Spleen (tissue), 11 donors: ENCODE results near the gene RAB14. TPM values are rescaled to one million over a fixed set of nuclear protein-coding genes. Genes with fewer than 3 reads are reported as not detected.

Experiments
- DNase-seq: peaks from one replicate; pipeline ENCODE4 v3.0.0-alpha.2; 2020
- H3K27ac ChIP-seq, 8 donors: fragments of 200-600 bp; sonication (generic) in 7 of 8; 1 replicate in 4 of 8; 2 replicates in 4 of 8; pipeline versions ENCODE4 v1.5.0 to v1.8.0; 2016 to 2021; ENCODE audit warnings: inconsistent platforms in 4 of 8, mild to moderate bottlenecking in 4 of 8, moderate library complexity in 1 of 8
- H3K27me3 ChIP-seq, 7 donors: fragments of 200-600 bp; sonication (generic) in 6 of 7; replicated peaks in 1 of 7; 1 replicate in 4 of 7; 2 replicates in 3 of 7; pipeline versions ENCODE4 v1.5.0 to v1.8.0; 2016 to 2021; ENCODE audit warnings: inconsistent platforms in 3 of 7, mild to moderate bottlenecking in 1 of 7
- H3K36me3 ChIP-seq, 6 donors: fragments of 200-600 bp; sonication (generic) in 5 of 6; 1 replicate in 4 of 6; 2 replicates in 2 of 6; pipeline versions ENCODE4 v1.5.0 to v1.8.0; 2016 to 2021; ENCODE audit warnings: inconsistent platforms in 2 of 6
- H3K4me1 ChIP-seq, 6 donors: fragments of 200-600 bp; sonication (generic) in 5 of 6; 1 replicate in 3 of 6; 2 replicates in 3 of 6; pipeline versions ENCODE4 v1.5.0 to v1.8.0; 2016 to 2021; ENCODE audit warnings: inconsistent platforms in 3 of 6
- H3K4me3 ChIP-seq, 8 donors: fragments of 200-600 bp; sonication (generic) in 7 of 8; 1 replicate in 4 of 8; 2 replicates in 4 of 8; pipeline versions ENCODE4 v1.5.0 to v1.8.0; 2016 to 2021; ENCODE audit warnings: inconsistent platforms in 4 of 8, mild to moderate bottlenecking in 4 of 8, moderate library complexity in 2 of 8
- H3K9me3 ChIP-seq, 8 donors: fragments of 200-600 bp; sonication (generic) in 7 of 8; 1 replicate in 4 of 8; 2 replicates in 4 of 8; pipeline versions ENCODE4 v1.5.0 to v1.8.0; 2016 to 2021; ENCODE audit warnings: inconsistent platforms in 4 of 8
- POLR2A ChIP-seq, 3 donors: fragments of 450-650 bp; IDR thresholded peaks; one replicate each; pipeline ENCODE4 v1.5.1; 2017; ENCODE audit warnings: antibody characterized with exemption in 3 of 3, mild to moderate bottlenecking in 1 of 3
- POLR2AphosphoS5 ChIP-seq, 3 donors: sonication (generic); formaldehyde crosslinking; IDR thresholded peaks; one replicate each; pipeline ENCODE4 v1.5.1; 2017; ENCODE audit warnings: antibody characterized with exemption in 3 of 3
- WGBS, 5 donors: extraction: QIAGEN DNeasy Blood & Tissue Kit in 3 of 5; methylation state at CpG; one replicate each; pipeline versions ENCODE4 v1.1.5 to v1.1.7; 2013 to 2018; 5-methylcytosine and 5-hydroxymethylcytosine counted together
- intact Hi-C: fragments of 100-400 bp; cut with DNase I; formaldehyde crosslinking; loops from one replicate; pipeline ENCODE4 v1.15.0; 2023; ENCODE audit warnings: low total_unique reads
- polyA plus RNA-seq, 3 donors: library from polyadenylated mRNA; stranded (reverse); fragments of 200-250 nt; gene quantifications; one replicate each; pipeline ENCODE4 v1.2.1, GENCODE V29; 2013
- total RNA-seq, 7 donors: library from RNA; depleted of rRNA in 3 of 7; stranded (reverse); fragments of >200 nt in 3 of 7; fragmentation: NEBNext Ultra II Directional in 4 of 7; extraction: Animal tissue kit (Norgen Biotek cat#: 25700) in 4 of 7; gene quantifications; one replicate each; pipeline versions ENCODE4 v1.1.0 to v1.2.1, GENCODE V29; 2016 to 2021
- TF ChIP-seq, protein P1 (sequence below), 11 experiments: fragments of 200-600 bp in 7 of 11; fragments of 450-650 bp in 4 of 11; sonication (generic) in 4 of 11; IDR thresholded peaks in 8 of 11; conservative IDR thresholded peaks in 3 of 11; 1 replicate in 7 of 11; 2 replicates in 4 of 11; pipeline versions ENCODE4 v1.4.0 to v1.8.0; 2016 to 2021; ENCODE audit warnings: antibody characterized with exemption in 11 of 11, inconsistent platforms in 4 of 11, mild to moderate bottlenecking in 1 of 11
- donor health status: healthy with polysubstance abuse.
- donor health status: DM: no; HTN: no; CAD: no; lungs with moderate emphysema.
- donor health status: DM: no; HTN: no; CAD: no.
- donor health status: Bipolar disorder and iron deficiency.
- donor health status: healthy.
- donor health status: DM: no; HTN: no; CAD: no.
- donor health status: DM: yes; HTN: yes; CAD: no.

RAB14 gene
- total and polyA plus RNA-seq, 10 donors, result 20.4 to 75.2 (median 49.6) TPM

DNA sequence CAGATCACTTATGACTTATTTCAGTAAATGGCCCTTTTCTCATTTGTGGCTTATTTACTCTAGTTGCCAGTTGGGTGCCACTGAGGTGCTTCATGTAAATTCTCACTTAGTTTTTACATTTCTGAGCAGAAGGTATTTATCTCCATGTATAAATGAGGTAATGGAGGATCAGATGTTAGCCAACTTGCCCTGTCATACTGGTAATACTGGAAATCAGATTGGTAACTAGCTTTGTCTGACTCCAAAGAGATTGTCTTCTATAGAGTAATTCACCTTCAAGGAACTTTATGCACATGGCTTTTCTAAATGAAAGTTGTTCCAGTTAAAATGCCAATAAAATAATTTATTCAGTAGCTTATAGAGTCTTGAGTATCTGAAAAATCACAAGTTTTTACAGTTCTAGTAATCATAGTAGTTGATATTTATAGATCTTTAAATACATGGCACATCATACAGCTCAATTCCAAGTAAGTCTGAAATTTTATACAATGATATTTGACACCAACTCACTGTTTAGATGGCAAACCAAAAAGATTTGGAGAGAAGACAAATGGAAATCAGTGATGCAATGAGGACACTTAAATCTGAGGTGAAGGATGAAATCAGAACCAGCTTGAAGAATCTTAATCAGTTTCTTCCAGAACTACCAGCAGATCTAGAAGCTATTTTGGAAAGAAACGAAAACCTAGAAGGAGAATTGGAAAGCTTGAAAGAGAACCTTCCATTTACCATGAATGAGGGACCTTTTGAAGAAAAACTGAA is 28.8 kb downstream of the RAB14 start:
- Histone ChIP-seq H3K27ac (no peak overlapping the region), H3K4me3 (no peak overlapping the region), H3K36me3 (peaks cover 0 to 100% (median 79%) of the 10 kb centered on the region in 6 donors), H3K27me3 (no peaks in the 10 kb centered on the region), H3K4me1 (peaks cover 0 to 3% (median 0%) of the 10 kb centered on the region in 6 donors), H3K9me3 (no peaks in the 10 kb centered on the region)
- TF ChIP-seq POLR2A (IDR thresholded peaks at IDR 0.05) (no peak), POLR2AphosphoS5 (IDR thresholded peaks at IDR 0.05) (no peak)
- TF ChIP-seq, protein P1, sequence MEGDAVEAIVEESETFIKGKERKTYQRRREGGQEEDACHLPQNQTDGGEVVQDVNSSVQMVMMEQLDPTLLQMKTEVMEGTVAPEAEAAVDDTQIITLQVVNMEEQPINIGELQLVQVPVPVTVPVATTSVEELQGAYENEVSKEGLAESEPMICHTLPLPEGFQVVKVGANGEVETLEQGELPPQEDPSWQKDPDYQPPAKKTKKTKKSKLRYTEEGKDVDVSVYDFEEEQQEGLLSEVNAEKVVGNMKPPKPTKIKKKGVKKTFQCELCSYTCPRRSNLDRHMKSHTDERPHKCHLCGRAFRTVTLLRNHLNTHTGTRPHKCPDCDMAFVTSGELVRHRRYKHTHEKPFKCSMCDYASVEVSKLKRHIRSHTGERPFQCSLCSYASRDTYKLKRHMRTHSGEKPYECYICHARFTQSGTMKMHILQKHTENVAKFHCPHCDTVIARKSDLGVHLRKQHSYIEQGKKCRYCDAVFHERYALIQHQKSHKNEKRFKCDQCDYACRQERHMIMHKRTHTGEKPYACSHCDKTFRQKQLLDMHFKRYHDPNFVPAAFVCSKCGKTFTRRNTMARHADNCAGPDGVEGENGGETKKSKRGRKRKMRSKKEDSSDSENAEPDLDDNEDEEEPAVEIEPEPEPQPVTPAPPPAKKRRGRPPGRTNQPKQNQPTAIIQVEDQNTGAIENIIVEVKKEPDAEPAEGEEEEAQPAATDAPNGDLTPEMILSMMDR (IDR thresholded peaks at IDR 0.05 in 8 of 11, conservative IDR thresholded peaks at IDR 0.05 in 3 of 11), result no peak
- DNase-seq, result no peak
- WGBS, 5 donors, result 96 to 100% (median 98%) methylated on average over 1 of the region's 1 CpG
- intact Hi-C loops, result no loop called here

DNA sequence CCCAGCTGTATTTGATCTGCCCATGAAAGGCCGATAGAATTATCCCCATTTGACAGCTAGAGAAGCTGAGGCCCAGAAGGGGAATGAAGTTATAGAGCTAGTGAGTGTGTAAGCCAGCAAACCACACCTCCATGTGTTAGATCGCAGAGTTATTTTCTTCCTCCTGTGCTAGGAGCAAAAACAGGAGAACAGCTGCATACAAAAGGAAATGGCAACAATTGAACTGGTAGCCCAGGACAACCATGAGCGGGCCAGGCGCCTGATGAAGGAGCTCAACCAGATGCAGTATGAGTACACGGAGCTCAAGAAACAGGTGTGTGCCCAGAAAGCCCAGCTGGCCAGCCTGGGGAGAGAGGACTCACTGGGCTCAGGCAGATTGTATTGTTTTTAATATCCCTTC is 30.4 kb downstream of the RAB14 start:
- TF ChIP-seq POLR2A (IDR thresholded peaks at IDR 0.05) (no peak), POLR2AphosphoS5 (IDR thresholded peaks at IDR 0.05) (no peak)
- Histone ChIP-seq H3K27me3 (no peaks in the 10 kb centered on the region), H3K9me3 (no peaks in the 10 kb centered on the region), H3K4me1 (peaks cover 0 to 3% (median 0%) of the 10 kb centered on the region in 6 donors), H3K27ac (no peak overlapping the region), H3K36me3 (peaks cover 0 to 100% (median 81%) of the 10 kb centered on the region in 6 donors), H3K4me3 (no peak overlapping the region)
- no peak for DNase-seq
- intact Hi-C loops, result no loop called here
- WGBS, 5 donors, result 80 to 88% (median 88%) methylated on average over 5 of the region's 5 CpGs

DNA sequence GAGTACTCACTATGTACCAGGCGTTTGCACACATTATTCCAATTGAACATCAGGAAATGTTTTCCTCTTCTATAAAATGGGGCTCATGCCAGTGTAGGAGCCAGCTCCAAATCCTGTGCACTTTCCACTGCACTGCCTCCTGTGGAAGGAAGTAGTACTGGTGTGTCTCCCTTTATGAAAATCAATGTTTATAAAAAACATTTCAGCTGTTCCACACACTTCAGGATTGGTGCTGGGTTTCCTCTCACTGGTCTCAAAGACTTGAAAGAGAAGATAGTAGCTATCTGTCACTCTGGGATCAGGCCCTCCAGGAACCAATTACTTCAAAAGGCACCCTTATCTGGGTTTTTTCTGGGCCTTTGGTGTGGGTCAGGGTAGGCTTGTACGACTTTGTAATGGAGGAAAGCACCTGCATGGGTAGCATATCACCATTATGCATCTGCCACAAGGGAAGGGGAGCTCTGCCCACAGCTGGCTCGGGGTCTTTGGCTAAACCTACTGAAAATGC is 32.5 kb downstream of the RAB14 start:
- 50 to 75% (median 69%) methylated on average over 2 to 3 of the region's 3 CpGs for WGBS, 5 donors
- intact Hi-C loops, result no loop called here
- Histone ChIP-seq H3K4me3 (no peak overlapping the region), H3K27ac (peak overlapping the region in 2 of 8 donors; percentile 16 to 41), H3K27me3 (no peaks in the 10 kb centered on the region), H3K36me3 (peaks cover 0 to 99% (median 79%) of the 10 kb centered on the region in 6 donors), H3K4me1 (peaks cover 0 to 3% (median 0%) of the 10 kb centered on the region in 6 donors), H3K9me3 (no peaks in the 10 kb centered on the region)
- no peak for DNase-seq
- TF ChIP-seq, protein P1 (IDR thresholded peaks at IDR 0.05 in 8 of 11, conservative IDR thresholded peaks at IDR 0.05 in 3 of 11), result peak in 7 of 11 experiments; percentile 8 to 48 (median 23)
- TF ChIP-seq POLR2A (IDR thresholded peaks at IDR 0.05), result no peak

DNA sequence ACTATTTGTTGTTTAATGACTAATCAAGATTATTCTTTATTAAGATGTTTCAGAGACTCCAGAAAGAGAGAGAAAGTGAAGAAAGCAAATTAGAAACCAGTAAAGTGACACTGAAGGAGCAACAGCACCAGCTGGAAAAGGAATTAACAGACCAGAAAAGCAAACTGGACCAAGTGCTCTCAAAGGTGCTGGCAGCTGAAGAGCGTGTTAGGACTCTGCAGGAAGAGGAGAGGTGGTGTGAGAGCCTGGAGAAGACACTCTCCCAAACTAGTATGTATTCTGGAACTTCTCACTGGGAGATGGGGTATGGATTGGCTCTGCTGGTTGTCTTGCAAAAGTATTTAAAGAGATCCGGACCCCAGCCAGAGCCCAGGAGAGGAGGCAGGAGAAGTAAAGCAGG is 33.6 kb downstream of the RAB14 start:
- Histone ChIP-seq H3K4me1 (peaks cover 0 to 3% (median 0%) of the 10 kb centered on the region in 6 donors), H3K27me3 (no peaks in the 10 kb centered on the region), H3K9me3 (no peaks in the 10 kb centered on the region), H3K36me3 (peaks cover 0 to 99% (median 73%) of the 10 kb centered on the region in 6 donors), H3K4me3 (no peak overlapping the region), H3K27ac (peak overlapping the region in 1 of 8 donors; percentile 36)
- no peak for TF ChIP-seq POLR2AphosphoS5 (IDR thresholded peaks at IDR 0.05)
- no peak for TF ChIP-seq POLR2A (IDR thresholded peaks at IDR 0.05)
- TF ChIP-seq, protein P1 (IDR thresholded peaks at IDR 0.05 in 8 of 11, conservative IDR thresholded peaks at IDR 0.05 in 3 of 11), result no peak
- intact Hi-C loops, result no loop called here
- DNase-seq, result no peak
- WGBS, 5 donors, result 87 to 100% (median 96%) methylated on average over 2 of the region's 2 CpGs
